ENCODE data around the gene ADGRG3. TPM values are rescaled to one million over a fixed set of nuclear protein-coding genes. Genes with fewer than 3 reads are reported as not detected.

ADGRG3 gene
- total RNA-seq, 4 donors from 2014 or later, result 0.71 TPM; not detected in 3

GRCh38 chr16:57732714-57733113, 64.6 kb downstream of the ADGRG3 start:
- Histone ChIP-seq H3K9me3 (no peaks in the 10 kb centered on the region), H3K27ac (no peak overlapping the region), H3K4me3 (no peak overlapping the region), H3K36me3 (no peaks in the 10 kb centered on the region), H3K4me1 (peaks cover 14 to 19% of the 10 kb centered on the region in 2 donors), H3K27me3 (no peaks in the 10 kb centered on the region)
- DNase-seq (no peak), ATAC-seq (no peak)
- TF ChIP-seq POLR2A (IDR thresholded peaks at IDR 0.05) (no peak), CTCF (IDR thresholded peaks at IDR 0.05 in 4 of 5, conservative IDR thresholded peaks at IDR 0.05 in 1 of 5) (no peak)
- in situ Hi-C loops (cut with MboI; ENCODE audit: low sequenced_read_pairs in 4 of 4), result loop anchor here in 2 of 4 donors (25.0 kb wide), 2 partner anchors 280 to 295 kb away; partner anchors contain the start of genes CIAPIN1 (in 1 of the 2), COQ9 (in 1 of the 2), USB1 (in 1 of the 2) and ZNF319 (in 1 of the 2)
- intact Hi-C loops (cut with DNase I; ENCODE audit: low total_unique reads), result loop anchor here (10.0 kb wide), 1 partner anchor 548 kb away; the partner anchor contains the start of genes PSME3IP1 and RSPRY1

- ATAC-seq (no peak), DNase-seq (no peak)
- intact Hi-C loops (cut with DNase I; ENCODE audit: low total_unique reads) (loop anchor here (10.0 kb wide), 1 partner anchor 550 kb away; the partner anchor contains the start of genes PSME3IP1 and RSPRY1), in situ Hi-C loops (cut with MboI; ENCODE audit: low sequenced_read_pairs in 4 of 4) (loop anchor here in 2 of 4 donors (25.0 kb wide), 2 partner anchors 278 to 297 kb away; partner anchors contain the start of genes CIAPIN1 (in 1 of the 2), COQ9 (in 1 of the 2), USB1 (in 1 of the 2) and ZNF319 (in 1 of the 2))
- H3K4me1 ChIP-seq, result peaks cover 14 to 19% of the 10 kb centered on the region in 2 donors
- peak overlapping the region; percentile 71 to 92 (median 77) for H3K4me3 ChIP-seq
- peak overlapping the region; percentile 84 to 89 (median 87) for H3K27ac ChIP-seq
- TF ChIP-seq CTCF (IDR thresholded peaks at IDR 0.05 in 4 of 5, conservative IDR thresholded peaks at IDR 0.05 in 1 of 5), result no peak
- TF ChIP-seq POLR2A (IDR thresholded peaks at IDR 0.05), result no peak
- no peaks in the 10 kb centered on the region for H3K27me3 ChIP-seq
- H3K9me3 ChIP-seq, result no peaks in the 10 kb centered on the region
- H3K36me3 ChIP-seq, result no peaks in the 10 kb centered on the region
These were observed 66.3 kb downstream of the ADGRG3 start for GRCh38 chr16:57734308-57734924.

- Histone ChIP-seq H3K27ac (peak overlapping the region; percentile 84 to 89 (median 87)), H3K4me3 (peak overlapping the region; percentile 79 to 99 (median 90)), H3K4me1 (peaks cover 14 to 19% of the 10 kb centered on the region in 2 donors), H3K27me3 (no peaks in the 10 kb centered on the region), H3K9me3 (no peaks in the 10 kb centered on the region), H3K36me3 (no peaks in the 10 kb centered on the region)
- DNase-seq (peak; percentile 99), ATAC-seq (peak; percentile 97 to 98)
- in situ Hi-C loops (cut with MboI; ENCODE audit: low sequenced_read_pairs in 4 of 4), result loop anchor here in 2 of 4 donors (25.0 kb wide), 2 partner anchors 277 to 298 kb away; partner anchors contain the start of genes CIAPIN1 (in 1 of the 2), COQ9 (in 1 of the 2), USB1 (in 1 of the 2) and ZNF319 (in 1 of the 2)
- TF ChIP-seq POLR2A (IDR thresholded peaks at IDR 0.05), result peak in 1 of 2 donors; percentile 31
- TF ChIP-seq CTCF (IDR thresholded peaks at IDR 0.05 in 4 of 5, conservative IDR thresholded peaks at IDR 0.05 in 1 of 5), result peak in 1 of 5 experiments; percentile 10
- intact Hi-C loops (cut with DNase I; ENCODE audit: low total_unique reads), result loop anchor here (1.0 to 10.0 kb wide), 6 partner anchors 82 to 897 kb away; partner anchors contain the start of genes CFAP20, CIAPIN1, COQ9 and PSME3IP1
These were observed 67.0 kb downstream of the ADGRG3 start for GRCh38 chr16:57734925-57735754.

- H3K36me3 ChIP-seq, result no peaks in the 10 kb centered on the region
- no peaks in the 10 kb centered on the region for H3K9me3 ChIP-seq
- peak in 1 of 2 donors; percentile 22 for ATAC-seq
- peak within 1 kb of the TSS; percentile 84 to 89 (median 87) for H3K27ac ChIP-seq
- H3K4me1 ChIP-seq, result peaks cover 14 to 19% of the 10 kb centered on the region in 2 donors
- no peak for DNase-seq
- intact Hi-C loops (cut with DNase I; ENCODE audit: low total_unique reads), result loop anchor here (1.0 to 10.0 kb wide), 6 partner anchors 81 to 896 kb away; partner anchors contain the start of genes CFAP20, CIAPIN1, COQ9 and PSME3IP1
- TF ChIP-seq CTCF (IDR thresholded peaks at IDR 0.05 in 4 of 5, conservative IDR thresholded peaks at IDR 0.05 in 1 of 5) (no peak), POLR2A (IDR thresholded peaks at IDR 0.05) (no peak)
- in situ Hi-C loops (cut with MboI; ENCODE audit: low sequenced_read_pairs in 4 of 4), result loop anchor here in 2 of 4 donors (25.0 kb wide), 2 partner anchors 276 to 299 kb away; partner anchors contain the start of genes CIAPIN1 (in 1 of the 2), COQ9 (in 1 of the 2), USB1 (in 1 of the 2) and ZNF319 (in 1 of the 2)
- H3K4me3 ChIP-seq, result peak within 1 kb of the TSS; percentile 79 to 99 (median 90)
- no peaks in the 10 kb centered on the region for H3K27me3 ChIP-seq
These were observed 67.8 kb downstream of the ADGRG3 start, which contains the start of gene KATNB1 for GRCh38 chr16:57735755-57736418. Gene KATNB1, plus strand, starts transcription at chr16:57735770. Its CDS starts 1,474 bp downstream, at chr16:57737244.

Measured in gastrocnemius medialis (tissue), 4 donors.